Stimulated activated CD8-positive, alpha-beta memory T cell treated with anti-CD3 and anti-CD28 coated beads, Interleukin-15, amount 100 ng/mL, for 48 hours (primary cell): ENCODE data around the gene PIK3CA.
A peak's percentile ranks its signal among the peaks of the same experiment; 100 is the strongest.
"Not testable (repeated sequence)": the region's sequence is repeated elsewhere in the genome, so short reads cannot be mapped to it uniquely, and the experiment has no call there.

Source experiments
- DNase-seq, 2 donors: peaks; one replicate each; pipeline ENCODE4 v3.0.0-alpha.2; 2020; ENCODE audit warnings: low read depth in 2 of 2

Gene PIK3CA

DNA sequence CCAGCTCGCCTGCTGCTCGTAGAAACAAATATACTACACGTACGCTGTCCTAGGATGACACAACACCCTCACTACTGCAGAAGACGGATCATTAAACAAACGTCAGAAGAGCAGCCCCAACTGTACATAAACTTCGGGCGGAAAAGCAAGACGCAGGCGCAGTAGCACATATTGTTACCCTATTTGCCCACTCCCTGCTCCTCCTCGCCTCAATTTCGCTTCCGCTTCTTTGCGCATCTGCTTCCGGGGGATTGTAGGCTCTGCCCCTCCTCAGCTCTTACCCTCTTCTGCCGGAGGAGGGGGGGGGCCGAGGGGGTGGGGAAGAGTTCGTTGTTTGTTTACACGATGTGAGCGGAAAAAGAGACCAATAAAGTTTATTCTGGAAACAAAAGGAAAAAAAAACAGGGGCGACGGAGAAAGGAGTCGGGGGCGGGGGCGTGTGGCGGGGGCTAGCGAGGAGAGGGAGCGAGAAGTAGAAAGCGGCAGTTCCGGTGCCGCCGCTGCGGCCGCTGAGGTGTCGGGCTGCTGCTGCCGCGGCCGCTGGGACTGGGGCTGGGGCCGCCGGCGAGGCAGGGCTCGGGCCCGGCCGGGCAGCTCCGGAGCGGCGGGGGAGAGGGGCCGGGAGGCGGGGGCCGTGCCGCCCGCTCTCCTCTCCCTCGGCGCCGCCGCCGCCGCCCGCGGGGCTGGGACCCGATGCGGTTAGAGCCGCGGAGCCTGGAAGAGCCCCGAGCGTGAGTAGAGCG is at the start of gene PIK3CA:
TSS of gene PIK3CA (plus strand) at position 485 of the 743 bp plus-strand sequence. CDS start 50,469 bp downstream, outside the sequence.
- peak; percentile 86 to 89 for DNase-seq

DNA sequence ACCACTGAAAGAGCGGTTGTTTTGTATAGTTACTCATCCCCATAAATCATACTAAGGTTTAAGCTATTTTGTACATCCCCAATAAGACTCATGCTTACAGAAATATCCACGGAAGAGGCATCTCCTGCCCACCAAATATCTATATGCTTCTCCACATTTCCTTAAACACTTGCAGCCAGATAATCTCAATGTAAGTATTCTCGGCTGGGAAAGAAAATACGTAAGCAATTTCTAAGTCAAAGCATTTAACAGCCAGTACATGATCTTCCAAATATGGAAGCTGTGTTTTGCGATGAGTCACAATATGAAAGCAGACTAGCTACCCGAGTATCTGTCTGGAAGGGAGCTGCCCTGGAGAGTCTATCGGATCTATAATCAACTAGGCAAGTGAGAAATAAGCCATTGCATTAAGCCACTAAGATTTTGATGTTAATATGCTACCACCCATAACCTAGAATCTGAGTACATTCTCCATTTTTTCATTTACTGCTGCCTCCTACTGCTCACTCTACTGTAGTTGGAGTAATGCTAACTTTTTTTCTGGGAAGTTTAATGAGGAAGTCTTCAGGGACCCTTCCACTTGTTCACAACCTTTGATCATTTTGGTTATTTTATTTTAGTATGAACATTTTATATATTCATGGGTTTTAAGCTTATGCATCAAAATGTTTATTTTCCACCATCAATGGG is 49.6 kb upstream of the PIK3CA start:
- no peak for DNase-seq

DNA sequence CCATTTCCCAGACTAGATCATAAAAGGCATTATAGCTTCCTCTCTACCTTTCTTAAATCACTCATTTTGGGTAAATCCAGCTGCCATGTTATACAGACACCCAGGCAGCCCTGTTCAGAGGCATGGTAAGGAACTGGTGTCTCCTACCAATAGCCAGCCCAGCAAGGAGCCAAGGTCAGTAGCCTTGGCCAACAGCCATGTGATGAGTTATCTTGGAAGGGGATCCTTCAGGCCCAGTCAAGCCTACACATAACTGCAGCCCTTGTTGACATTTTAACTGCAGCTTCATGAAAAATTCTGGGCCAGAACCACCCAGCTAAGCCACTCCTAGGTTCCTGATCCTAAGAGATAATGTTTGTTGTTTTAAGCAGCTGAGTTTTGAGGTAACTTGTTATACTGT is 47.5 kb upstream of the PIK3CA start:
- DNase-seq = no peak

DNA sequence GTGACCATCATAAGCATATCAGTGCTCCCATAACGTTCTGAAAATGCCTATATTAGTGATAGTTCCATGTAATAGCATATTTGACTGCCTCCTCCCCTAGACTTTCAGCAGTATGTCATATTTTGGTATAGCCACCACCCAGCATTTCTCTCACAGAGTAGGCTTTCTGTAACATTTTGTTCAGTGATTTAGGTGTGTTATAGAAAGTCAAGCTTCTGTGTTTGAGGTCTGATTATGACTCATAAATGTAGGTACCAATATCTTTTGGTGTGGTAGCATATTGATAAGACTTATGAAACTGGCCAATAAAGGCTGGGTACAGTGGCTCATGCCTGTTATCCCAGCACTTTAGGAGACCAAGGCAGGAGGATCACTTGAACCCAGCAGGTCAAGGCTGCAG is 42.3 kb upstream of the PIK3CA start:
- DNase-seq = no peak

DNA sequence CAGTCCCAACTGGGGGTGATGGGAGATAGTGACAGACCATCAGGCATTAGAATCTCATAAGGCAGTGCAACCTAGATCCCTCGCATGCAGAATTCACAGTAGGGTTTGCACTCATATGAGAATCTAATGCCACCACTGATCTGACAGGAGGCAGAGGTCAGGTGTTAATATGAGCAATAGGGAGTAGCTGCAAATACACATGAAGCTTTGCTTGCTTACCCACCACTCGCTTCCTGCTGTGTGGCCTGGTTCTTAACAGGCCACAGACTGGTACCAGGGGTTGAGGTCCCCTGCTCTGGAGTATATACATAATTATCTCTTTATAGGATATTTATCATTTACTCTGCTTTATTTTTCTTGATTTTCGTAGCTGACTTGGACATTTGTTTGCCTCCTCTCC is 40.5 kb upstream of the PIK3CA start:
- DNase-seq = no peak

DNA sequence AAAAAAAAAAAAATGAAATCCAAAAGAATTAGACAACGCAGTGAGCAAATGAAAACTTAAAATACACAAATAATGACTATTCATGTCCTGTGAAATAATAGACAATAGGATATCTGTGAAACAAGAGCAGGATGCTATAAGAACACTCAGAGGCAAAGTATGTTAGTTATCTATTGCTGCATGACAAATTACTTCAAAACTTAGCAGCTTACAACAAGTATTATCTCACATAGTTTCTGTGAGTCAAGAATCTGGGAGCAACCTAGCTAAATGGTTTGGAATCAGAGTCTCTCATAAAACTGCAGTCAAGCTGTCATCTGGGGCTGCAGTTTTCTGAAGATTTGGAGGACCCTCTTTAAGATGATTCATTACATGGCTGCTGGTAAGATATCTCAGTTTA is 40.1 kb upstream of the PIK3CA start:
- no peak for DNase-seq

DNA sequence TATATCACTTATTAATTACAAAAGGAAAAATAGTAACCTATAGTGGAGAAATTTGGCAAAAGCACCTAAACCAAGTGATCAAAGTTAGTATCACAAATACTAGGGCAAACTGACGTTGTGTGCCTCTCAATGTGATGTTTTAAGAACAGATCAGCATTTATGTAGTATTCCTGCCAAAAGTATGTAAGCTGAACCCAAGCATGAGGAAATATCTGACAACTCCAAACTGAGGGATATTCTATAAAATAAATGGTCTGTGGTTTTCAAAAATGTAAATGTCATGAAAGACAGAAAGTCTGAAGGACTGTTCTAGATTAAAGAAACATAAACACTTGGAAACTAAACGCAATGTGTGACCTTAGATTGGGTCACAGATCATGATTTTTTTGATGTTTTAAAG is 34.3 kb upstream of the PIK3CA start:
- no peak for DNase-seq

DNA sequence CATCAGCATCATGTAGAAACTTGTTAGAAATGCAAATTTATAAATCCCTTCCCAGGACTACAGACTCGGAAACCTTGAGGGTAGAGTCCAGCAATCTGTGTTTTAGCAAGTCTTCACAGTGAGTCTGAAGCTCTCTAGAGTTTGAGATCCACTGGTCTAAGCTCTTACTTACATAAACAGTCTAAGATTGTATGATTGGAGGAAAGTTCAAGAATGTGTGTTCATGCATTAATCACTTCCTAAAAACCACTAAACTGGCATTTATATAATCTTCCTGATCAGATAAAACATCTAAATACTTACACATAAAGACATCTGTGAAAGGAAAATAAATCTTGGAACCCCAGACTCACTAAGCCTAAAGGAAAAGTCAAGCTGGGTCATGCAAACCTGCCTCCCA is 32.7 kb upstream of the PIK3CA start:
- DNase-seq = not testable (repeated sequence)

DNA sequence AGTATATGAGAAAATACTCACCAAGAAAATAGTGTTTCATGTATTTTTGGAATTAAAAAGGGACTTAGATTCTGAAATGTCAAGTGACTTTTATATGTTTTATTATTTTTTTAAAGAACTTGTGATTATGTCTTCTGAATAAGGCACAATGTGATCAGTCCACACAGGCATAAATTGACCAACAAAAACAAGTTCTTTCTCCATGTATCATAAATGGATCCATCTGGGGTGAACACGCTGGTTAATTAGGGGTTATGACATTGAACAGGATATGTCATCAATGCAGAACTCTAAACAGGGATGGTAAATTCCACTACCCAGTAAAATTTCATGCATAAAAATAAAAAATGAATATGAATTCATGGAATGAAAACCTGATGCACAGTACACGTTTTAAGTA is 31.3 kb upstream of the PIK3CA start:
- DNase-seq = no peak

DNA sequence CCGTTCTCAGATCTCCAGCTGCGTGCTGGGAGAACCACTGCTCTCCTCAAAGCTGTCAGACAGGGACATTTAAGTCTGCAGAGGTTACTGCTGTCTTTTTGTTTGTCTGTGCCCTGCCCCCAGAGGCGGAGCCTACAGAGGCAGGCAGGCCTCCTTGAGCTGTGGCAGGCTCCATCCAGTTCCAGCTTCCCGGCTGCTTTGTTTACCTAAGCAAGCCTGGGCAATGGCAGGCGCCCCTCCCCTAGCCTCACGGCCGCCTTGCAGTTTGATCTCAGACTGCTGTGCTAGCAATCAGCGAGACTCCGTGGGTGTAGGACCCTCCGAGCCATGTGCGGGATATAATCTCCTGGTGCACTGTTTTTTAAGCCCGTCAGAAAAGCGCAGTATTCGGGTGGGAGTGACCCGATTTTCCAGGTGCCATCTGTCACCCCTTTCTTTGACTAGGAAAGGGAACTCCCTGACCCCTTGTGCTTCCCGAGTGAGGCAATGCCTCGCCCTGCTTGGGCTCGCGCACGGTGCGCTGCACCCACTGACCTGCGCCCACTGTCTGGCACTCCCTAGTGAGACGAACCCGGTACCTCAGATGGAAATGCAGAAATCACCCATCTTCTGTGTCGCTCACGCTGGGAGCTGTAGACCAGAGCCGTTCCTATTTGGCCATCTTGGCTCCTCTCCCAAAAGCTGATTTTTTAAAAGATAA is 15.8 kb upstream of the PIK3CA start:
- not testable (repeated sequence) for DNase-seq

DNA sequence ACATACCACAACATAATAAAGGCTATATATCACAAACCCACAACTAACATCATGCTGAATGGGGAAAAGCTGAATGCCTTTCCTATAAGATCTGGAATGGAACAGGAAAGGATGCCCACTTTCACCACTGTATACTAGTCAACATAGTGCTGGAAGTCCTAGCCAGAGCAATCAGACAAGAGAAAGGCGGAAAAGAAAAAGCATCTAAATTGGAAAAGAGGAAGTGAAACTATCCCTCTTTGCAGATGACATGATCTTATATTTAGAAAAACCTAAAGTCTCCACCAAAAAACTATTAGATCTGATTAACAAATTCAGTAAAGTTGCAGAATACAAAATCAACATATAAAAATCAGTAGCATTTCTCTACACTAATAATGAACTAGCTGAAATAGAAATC is 14.6 kb upstream of the PIK3CA start:
- DNase-seq = no peak

DNA sequence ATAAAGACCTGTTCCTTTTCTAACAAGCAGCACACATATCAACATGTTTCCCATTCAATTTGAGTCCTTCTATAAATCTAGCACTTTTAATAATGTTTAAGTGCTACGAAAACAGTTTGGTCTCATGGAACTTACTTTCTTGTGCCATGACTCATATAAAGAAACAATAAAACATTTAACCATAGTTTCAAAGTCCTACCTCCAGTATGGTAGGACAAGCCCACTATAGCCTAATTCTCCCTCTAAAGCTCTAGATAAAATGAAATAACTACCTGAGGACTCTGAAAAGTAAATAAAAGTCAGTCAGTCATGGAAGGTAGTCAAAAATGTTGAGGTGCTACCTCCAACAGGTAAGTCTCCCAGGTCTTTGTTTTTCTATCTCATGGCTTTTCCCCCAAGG is 12.0 kb upstream of the PIK3CA start:
- no peak for DNase-seq

DNA sequence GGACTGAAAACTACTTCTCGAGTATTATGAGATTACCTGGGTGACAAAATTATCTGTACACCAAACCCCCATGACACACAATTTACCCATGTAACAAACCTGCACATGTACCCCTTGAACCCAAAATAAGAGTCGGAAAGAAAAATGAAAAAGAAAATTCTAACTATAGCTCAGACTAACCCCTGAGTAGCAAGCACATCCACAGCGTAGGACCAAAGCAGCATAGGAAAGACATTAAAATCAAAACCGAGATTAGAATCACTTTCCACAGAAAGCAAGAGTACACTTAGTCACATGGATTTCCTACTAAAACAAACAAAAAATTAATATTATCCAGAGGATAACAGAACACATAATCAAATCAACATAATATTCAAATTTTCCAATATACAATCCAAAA is 6.3 kb upstream of the PIK3CA start:
- no peak for DNase-seq

DNA sequence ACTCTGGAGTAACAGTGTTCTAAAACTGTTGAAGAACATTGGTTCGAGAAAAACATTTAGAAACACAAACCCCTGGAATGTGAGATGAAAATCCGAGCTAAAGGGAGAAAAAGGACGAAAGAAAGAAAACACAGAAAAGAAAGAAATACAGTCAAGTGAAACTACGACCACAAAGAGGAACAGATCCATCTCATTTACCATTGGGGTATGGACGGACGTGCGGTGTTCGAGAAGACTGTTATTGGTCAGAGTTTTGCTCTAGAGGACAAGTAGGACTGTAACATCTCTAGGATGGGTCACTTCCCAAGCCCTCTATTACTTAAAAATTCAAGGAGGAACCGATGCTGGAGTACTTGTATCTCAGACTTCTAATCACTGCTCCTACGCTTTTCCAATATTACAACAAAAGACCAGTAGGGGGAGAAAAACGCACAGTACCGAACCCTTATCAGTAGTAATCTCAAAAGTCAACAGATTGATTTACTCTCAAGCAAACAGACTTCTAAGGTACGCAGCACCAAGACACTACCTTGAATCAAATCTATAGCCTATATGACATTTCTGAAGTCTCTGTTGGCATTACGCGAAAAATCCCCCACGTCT is 1.1 kb upstream of the PIK3CA start:
- no peak for DNase-seq

DNA sequence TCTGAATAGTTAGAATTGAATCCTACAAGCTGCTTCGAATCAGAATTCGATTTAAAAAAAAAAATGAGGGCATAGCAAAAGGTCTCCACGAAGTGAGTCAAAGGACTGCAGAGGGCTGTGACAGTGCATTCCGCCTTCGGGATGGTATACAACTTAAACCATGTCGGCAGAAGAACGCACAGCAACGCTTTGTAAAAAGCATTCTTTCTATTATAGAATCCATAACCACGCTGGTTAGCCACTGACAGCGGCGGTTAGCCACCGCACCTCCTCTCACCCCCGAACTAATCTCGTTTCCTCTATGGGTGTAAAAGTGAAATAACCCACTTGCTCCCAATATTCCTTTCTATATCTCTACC is 664 bp upstream of the PIK3CA start:
- peak; percentile 45 to 64 for DNase-seq

DNA sequence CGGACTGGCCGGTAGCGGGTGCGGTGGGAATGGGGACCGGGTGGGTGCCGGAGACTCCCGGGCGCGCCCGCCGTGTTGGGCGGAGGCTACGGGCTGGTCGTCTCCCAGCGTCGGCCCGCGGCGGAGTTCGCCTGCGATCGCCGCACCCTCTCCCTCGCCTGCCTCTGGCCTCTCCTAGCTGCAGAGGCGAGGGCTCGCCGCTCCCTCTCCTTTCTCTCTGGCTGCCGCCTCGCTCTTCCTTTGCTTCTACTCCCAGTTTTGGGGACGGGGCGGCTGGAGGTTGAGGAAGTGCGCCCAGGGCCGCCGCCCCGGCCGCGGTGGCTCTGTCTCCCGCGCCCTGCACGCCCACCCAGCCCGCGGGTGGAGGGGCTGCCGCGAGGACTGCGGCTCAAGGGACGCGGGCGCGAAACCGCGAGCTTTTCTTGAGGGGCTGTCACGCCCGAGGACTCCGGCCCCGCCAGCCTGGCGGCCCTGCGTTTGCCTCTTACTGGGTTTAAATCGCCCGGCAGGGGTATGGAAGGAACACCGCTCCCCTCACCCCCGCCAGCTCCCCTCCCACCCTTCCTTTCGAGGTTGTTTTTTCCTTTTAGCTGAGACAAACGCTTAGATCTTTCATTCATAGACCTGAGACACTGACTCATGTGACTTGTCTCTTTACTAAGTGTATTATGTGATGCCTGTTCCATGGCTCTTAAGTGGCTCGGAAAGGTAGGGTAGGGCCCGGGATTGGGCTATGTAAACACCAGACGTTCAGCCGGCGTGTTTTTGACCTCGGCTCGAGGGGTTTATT is 654 bp downstream of the PIK3CA start:
- peak; percentile 20 to 29 for DNase-seq

DNA sequence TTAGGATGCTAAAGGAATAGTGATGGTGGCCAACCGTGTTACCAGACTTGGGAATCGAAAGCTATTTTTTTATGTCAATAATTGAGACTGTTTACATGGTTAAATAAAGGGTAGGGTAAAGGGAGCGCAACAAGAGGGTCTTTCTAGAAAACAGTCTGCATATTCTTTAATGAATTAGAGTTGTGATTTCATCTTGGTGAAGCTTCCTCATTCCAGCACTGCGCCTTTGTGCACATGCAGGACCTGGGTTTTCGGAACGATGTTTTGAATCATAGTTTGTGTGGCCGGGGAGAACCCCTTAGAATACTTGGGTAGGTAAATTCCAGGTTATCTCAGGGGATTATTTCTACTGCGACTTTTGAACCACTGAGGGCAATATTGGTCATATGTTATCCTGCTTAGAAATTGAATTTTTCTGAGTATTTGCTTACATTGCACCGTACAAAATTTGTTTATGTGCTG is 1.3 kb downstream of the PIK3CA start:
- DNase-seq = peak in 1 of 2 donors; percentile 25

DNA sequence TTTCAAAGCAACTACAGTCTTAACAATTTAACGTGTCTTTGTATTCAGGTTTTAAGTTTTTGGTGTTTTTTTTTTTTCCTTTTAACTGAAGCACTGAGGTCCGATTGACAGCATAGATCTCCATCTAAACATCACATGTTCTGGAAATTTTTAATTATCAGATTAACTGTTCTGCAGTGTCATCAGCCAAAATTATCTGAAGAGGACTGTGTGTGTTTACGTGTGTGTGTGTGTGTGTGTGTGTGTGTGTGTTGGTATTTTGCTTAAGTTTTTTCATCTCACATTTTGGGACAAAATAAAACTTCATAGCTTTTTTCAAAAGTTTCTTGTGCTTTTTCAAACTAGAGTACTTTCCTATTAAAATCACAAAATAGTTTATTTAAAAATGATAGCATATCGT is 1.8 kb downstream of the PIK3CA start:
- no peak for DNase-seq

DNA sequence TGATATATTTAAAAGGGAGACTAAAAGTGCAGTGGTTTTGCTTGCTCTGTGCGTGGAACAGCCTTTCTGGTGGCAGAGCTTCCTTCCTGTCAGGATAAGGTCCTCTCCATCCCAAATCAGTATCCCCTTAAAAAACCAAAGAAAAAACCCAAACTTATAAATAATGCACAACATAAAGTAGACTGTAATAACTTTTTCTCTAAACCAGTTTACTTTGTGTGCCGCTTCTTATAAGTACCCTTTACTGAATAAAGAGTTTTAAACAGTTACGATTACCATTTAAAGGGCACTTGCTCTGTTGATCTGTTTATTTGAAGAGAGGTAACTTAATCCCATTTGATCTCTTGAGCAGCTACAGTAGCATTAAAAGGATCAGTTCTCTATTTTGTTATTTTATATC is 2.5 kb downstream of the PIK3CA start:
- no peak for DNase-seq

DNA sequence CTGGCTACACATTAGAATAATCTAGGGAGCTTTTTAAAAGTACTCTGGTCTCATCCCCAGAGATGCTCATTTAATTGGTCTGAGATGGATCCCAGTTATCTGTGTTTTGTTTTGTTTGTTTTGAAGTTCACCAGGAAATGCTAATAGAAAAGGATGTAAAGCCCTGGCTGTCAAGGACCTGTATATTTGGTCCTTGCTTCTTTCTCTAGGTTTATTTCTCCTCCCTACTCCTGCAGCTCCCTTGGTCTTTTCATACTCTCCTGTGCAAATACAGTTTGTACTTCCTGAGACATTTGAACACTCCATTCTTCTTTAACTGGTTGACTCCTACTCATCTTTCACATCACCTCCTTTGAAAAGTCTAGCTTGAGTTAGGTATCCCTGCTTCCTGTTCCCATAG is 3.3 kb downstream of the PIK3CA start:
- no peak for DNase-seq

DNA sequence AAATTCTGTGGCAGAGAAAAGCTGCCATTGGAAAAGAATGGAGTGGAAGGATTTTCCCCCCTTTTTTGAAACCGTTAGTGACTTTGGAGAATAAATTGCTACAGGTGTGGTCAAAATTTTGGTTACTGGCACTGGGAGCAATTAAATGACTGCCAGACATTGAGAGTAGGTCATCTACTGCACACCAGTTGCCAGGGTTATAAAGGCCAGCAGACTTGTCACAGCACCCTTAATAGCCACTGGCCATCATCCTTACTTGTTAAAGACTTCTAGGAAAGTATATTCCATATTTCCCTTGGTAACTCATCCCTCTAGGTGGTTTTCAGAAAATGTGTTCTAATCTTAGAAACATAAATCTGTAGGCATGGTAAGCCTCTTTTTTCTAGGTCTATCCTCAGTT is 8.0 kb downstream of the PIK3CA start:
- no peak for DNase-seq

DNA sequence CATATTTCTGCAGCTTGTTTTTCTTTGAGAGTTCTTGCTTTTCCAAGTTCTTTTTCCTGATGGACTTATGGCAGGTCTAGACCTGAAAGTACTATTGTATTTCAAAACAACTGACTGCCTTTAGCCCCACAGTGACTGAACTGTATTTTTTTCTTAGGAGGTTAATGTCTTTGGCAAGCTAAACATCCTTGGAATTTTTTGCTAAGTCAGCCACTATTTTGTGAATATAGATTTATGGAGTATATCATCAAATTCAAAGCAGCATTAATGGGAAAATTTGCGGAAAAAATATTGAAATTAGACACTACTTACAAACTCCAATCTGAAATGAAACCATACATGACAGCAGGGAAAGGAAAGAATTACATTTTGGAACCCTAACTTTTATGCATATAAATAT is 8.6 kb downstream of the PIK3CA start:
- no peak for DNase-seq
